Panc1 (cell line): ENCODE measurements around the gene CASQ2. TPM values are rescaled to one million over a fixed set of nuclear protein-coding genes. Genes with fewer than 3 reads are reported as not detected.

ENCODE experiments used
- ATAC-seq: fragments of 200-7000 bp; cut with Tn5 transposase; 2 replicates; pipeline ENCODE4 v1.9.1; 2020; ENCODE audit warnings: mild to moderate bottlenecking, moderate library complexity
- BruUV-seq: library from RNA; stranded (reverse); fragments of 400-500 nt; replicated peaks from 2 replicates; lab custom pipeline; 2021; lab: Mats Ljungman, UMichigan
- CTCF ChIA-PET: fragments of 300-600 bp; sonication (Branson Sonifier 250); formaldehyde crosslinking; loops from one replicate; lab custom pipeline; 2022; ENCODE audit warnings: antibody characterized with exemption; lab: Charles Lee
- POLR2A ChIA-PET: fragments of 300-600 bp; sonication (Branson Sonifier 250); formaldehyde crosslinking; loops from one replicate; lab custom pipeline; 2022; ENCODE audit warnings: antibody characterized with exemption; lab: Charles Lee
- DNase-seq: peaks from one replicate; pipeline ENCODE4 v3.0.0-alpha.2; 2010; ENCODE audit warnings: low read depth, low spot score
- H3K27ac ChIP-seq: 2 replicates; pipeline ENCODE4 v1.5.1; 2011; ENCODE audit warnings: mild to moderate bottlenecking, low read length, inconsistent platforms
- H3K27me3 ChIP-seq: fragments of 200-500 bp; sonication (Bioruptor generic); 2 replicates; pipeline ENCODE4 v1.6.0; 2014; ENCODE audit warnings: low read length, inconsistent platforms; ENCODE audit not compliant: control insufficient read depth, insufficient read depth
- H3K36me3 ChIP-seq: fragments of 200-500 bp; sonication (Bioruptor generic); 2 replicates; pipeline ENCODE4 v1.5.1; 2014; ENCODE audit warnings: inconsistent platforms, mild to moderate bottlenecking, low read length, moderate library complexity; ENCODE audit not compliant: control insufficient read depth, insufficient read depth
- H3K4me1 ChIP-seq: 2 replicates; pipeline ENCODE4 v1.5.1; 2011; ENCODE audit warnings: inconsistent platforms, mild to moderate bottlenecking, low read length, moderate library complexity; ENCODE audit not compliant: control insufficient read depth, insufficient read depth
- H3K4me3 ChIP-seq, 2 experiments: 2 replicates each; pipeline ENCODE4 v1.5.1; 2011 to 2012; ENCODE audit warnings: low read depth in 2 of 2, low read length in 2 of 2, mild to moderate bottlenecking in 2 of 2, inconsistent platforms in 1 of 2, moderate library complexity in 1 of 2
- H3K9me3 ChIP-seq: fragments of 200-500 bp; sonication (Bioruptor generic); 2 replicates; pipeline ENCODE4 v1.5.1; 2014; ENCODE audit warnings: low read depth, mild to moderate bottlenecking, inconsistent platforms, low read length, moderate library complexity; ENCODE audit not compliant: control insufficient read depth, insufficient read depth
- CTCF ChIP-seq: fragments of 450-650 bp; IDR thresholded peaks from 2 replicates; pipeline ENCODE4 v1.5.1; 2017; ENCODE audit warnings: mild to moderate bottlenecking
- POLR2AphosphoS5 ChIP-seq: IDR thresholded peaks from 2 replicates; pipeline ENCODE4 v1.6.1; 2012; ENCODE audit warnings: mild to moderate bottlenecking, low read depth, low read length, moderate library complexity
- SIN3A ChIP-seq: IDR thresholded peaks from 2 replicates; pipeline ENCODE4 v1.6.1; 2012; ENCODE audit warnings: low read depth, mild to moderate bottlenecking, low read length, moderate library complexity, borderline replicate concordance; ENCODE audit not compliant: insufficient read depth
- TCF7L2 ChIP-seq: IDR thresholded peaks from 2 replicates; pipeline ENCODE4 v1.6.1; 2011; ENCODE audit warnings: mild to moderate bottlenecking, low read depth, low read length, inconsistent platforms
- in situ Hi-C: cut with HindIII; loops from 2 replicates; pipeline ENCODE4 v1.10.0; 2016; ENCODE audit warnings: low sequenced_read_pairs, low pct_unique_long_range_greater_than_20kb
- intact Hi-C: fragments of 100-400 bp; cut with micrococcal nuclease; formaldehyde crosslinking; loops from one replicate; pipeline ENCODE4 v1.10.0; 2022; ENCODE audit not compliant: unreplicated experiment
- total RNA-seq: library from RNA; stranded (reverse); gene quantifications from one replicate; pipeline ENCODE4 v1.2.1, GENCODE V29; 2021; ENCODE audit not compliant: unreplicated experiment

The CASQ2 gene
- total RNA-seq, 1 experiment from 2014 or later: not detected

- peaks cover 28% of the 10 kb centered on the region for H3K4me1 ChIP-seq
- in situ Hi-C loops (no loop called here), intact Hi-C loops (no loop called here)
- DNase-seq: no peak
- BruUV-seq: no TSS peak
- no peaks in the 10 kb centered on the region for H3K36me3 ChIP-seq
- ATAC-seq: no peak
- no peak for TF ChIP-seq CTCF
- no peak for TF ChIP-seq TCF7L2
- TF ChIP-seq SIN3A: no peak
- TF ChIP-seq POLR2AphosphoS5: no peak
- POLR2A ChIA-PET: no interaction called here
- no peak overlapping the region for H3K27ac ChIP-seq
- H3K9me3 ChIP-seq: no peaks in the 10 kb centered on the region
- CTCF ChIA-PET: no interaction called here
- no peaks in the 10 kb centered on the region for H3K27me3 ChIP-seq
- H3K4me3 ChIP-seq: no peak overlapping the region
Measured at GRCh38 chr1:115650961-115651360, 117.6 kb downstream of the CASQ2 start.

Other genes starting within 250 kb of the CASQ2 start
- gene VANGL1, start 126.7 kb downstream of the CASQ2 start, total RNA-seq: 22.7 TPM
- gene NHLH2, start 72.4 kb upstream of the CASQ2 start, total RNA-seq: not detected
- 0.21 TPM for gene SLC22A15, start 207.8 kb upstream of the CASQ2 start, total RNA-seq